HG03558 (cell line): ENCODE measurements around the gene RPL22.

ENCODE experiments used
- ATAC-seq: cut with Tn5 transposase; IDR thresholded peaks from one replicate; pipeline ENCODE4 v1.9.1; 2021; ENCODE audit warnings: moderate number of reproducible peaks; ENCODE audit not compliant: unreplicated experiment; ENCODE audit errors: extremely low read depth

The RPL22 gene

GRCh38 chr1:6206520-6206855 is 7.1 kb upstream of the RPL22 start:
- ATAC-seq = no peak

DNA sequence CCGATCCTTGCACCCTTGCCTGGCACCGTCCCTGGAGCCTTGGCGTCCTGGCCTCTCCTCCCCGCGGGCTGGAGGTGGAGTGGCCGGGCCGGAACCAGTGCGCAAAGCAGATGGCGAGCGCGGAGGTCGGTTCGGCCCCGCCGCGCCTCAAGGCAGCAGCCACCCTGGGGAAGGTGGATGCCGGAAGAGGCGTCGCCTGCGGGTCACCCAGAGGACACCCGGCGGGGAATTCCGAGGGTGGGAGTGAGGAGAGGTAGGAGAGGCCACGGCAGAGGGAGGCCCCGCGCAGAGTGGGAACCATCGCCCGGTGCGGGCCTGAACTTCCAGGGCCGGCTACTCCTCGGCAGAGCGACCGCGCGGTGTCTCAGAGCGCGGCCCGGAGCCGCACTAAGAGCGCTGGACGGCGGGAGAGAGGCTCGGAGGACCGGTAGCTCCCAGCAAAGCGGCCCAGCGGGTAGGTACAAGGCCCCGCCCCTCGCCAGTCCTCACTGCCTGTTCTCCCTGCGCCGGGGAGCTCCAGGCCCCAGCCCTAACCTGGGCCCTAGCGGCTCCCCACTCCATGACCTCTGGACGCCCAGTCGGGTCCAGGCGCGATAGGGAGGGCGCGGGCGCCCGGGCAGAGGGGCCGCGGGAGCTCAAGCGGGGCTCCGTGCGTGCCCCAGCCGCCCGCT is 6.6 kb upstream of the RPL22 start, which contains the start of gene RNF207:
TSS of gene RNF207 (plus strand) at position 271 of the 671 bp plus-strand sequence. CDS start 417 bp downstream, outside the sequence.
- ATAC-seq = no peak

- ATAC-seq = no peak
These were observed 2.9 kb upstream of the RPL22 start for GRCh38 chr1:6202256-6202655.

- ATAC-seq = no peak
These were observed 904 bp upstream of the RPL22 start for GRCh38 chr1:6200188-6200809.

- ATAC-seq = no peak
These were observed 623 bp downstream of the RPL22 start for GRCh38 chr1:6198646-6199297.

DNA sequence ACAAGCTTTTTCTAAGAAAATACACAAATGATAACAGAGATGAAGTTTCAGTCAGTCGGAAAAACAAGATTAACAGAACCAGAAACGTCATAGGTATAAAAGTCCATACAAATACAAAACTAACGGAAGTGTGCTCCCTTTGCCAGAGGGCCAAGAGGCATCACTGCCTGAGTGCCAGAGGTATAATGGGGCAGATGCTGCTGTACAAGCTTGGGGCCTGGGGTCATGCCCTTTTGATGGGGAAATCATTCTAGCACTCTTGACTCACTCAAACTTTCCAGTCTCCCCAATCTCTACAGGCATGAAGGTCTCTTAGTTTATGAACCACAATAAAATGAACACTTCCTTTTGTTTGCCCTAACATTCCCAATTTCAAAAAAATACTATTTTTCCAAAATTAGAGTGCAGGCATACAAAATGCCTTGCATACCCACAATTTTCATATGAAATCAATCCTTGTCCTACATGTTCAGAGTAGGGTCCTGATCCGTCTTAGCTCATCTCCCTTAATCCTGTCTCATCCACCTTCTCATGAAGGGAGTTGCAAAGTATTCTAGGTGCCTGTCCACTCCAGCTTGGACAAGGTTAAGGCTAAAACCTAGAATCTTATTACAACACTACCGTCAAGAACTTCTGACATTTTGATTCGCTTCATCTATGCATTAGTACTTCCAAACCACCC is 1.5 kb downstream of the RPL22 start:
- no peak for ATAC-seq

- no peak for ATAC-seq
These were observed 7.4 kb downstream of the RPL22 start for GRCh38 chr1:6191968-6192367.

- ATAC-seq = no peak
These were observed 10.9 kb downstream of the RPL22 start for GRCh38 chr1:6188466-6188865.

DNA sequence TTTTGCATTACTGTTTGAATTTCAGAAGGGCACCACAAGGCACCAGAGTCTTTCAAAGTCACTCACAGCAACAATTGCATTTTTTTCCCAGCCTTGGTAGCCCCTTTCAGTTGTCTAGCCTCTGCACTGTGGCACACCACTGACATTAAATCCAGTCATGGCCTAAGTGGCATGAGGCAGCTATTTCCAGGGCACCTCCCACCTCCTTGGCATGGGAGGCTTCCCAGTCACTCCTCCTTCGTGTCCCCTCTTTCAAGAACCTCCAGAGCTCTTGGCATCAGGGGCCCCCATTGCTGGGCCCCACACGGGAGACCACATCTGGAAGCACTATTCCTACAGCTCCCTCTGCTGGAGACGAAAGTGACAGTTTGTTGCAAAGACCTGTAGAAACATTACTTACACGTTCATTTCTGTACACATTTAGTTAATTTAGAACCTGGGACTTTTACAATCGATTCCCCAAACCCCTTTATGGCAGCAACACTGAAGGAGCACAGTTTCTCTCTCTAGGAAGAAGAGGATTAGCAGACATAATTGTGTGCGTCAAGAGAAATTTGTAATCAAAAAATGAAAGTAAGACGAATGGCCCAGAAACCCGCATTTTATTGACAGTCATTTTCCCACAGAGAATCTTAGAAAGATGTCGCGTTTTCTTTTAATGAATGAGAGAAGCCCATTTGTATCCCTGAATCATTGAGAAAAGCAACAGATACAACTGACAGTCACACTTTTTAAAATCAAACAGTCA is 13.6 kb downstream of the RPL22 start:
- no peak for ATAC-seq

DNA sequence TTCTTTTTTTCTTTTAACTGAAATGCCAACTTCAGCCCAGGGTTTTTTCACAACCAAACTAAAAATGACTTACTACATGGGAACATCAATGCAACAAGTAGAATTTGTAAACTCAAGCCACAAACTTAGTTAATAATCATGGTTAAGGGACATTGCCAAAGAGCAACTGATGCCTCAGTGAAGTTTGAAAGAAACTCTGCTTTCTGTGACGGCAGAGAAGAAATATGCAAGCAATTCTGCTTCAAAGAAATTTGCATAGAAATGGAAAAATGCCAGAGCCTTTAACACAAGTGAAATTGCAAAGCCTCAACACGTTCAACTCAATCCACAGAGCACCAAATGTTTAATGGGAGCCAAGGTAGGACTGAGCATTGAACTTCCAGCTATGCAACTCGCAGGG is 14.2 kb downstream of the RPL22 start:
- ATAC-seq = no peak

- no peak for ATAC-seq
These were observed 15.2 kb downstream of the RPL22 start for GRCh38 chr1:6184083-6184783.

- ATAC-seq = no peak
These were observed 15.8 kb downstream of the RPL22 start for GRCh38 chr1:6183520-6183989.

DNA sequence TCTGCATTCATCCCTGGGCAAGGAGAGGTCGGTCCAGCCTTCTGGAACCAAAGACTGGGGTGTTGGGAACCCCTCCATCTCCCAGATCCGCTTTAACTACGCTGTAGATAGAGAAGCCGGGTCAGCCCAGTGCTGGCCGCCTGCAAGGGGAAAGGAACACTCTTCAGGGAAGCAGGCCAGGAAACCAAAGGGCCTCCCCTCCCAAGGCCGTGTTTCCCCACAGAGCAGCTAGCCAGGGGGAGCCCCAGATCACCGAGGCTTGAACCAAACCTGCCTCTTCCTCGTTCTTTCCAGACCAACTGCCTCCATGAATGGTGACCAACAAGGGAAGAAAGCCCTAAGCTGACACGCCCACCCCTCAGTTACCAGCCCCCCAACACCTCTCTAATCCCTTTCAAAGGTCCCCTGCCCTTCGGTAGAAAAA is 18.0 kb downstream of the RPL22 start:
- no peak for ATAC-seq

- no peak for ATAC-seq
These were observed 18.6 kb downstream of the RPL22 start for GRCh38 chr1:6180707-6181311.

DNA sequence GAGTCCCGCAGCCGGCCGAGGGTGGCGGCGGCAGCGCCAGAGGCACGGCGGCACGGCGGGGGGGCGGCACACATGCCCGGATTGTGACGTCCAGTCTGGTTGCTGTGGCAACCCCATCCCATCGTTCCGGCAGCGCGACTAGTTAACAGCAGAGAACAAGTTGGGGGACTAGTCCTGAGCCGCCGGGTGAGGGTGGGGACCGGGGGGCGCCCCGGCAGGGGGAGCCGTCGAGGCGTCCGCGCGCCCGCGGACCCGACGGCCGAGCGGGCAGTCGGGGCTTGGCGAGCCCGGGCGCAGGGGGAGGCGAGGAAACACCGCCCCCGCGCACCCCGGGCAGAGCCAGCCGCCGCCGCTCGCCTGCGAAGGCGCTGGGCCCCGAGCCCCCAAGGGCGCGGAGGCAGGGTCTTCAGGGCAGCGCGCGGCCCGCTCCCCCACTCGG is 19.1 kb downstream of the RPL22 start, which contains the start of gene CHD5:
TSS of gene CHD5 (minus strand) at position 54 of the 439 bp plus-strand sequence. CDS start 298 bp downstream, outside the sequence.
- no peak for ATAC-seq

DNA sequence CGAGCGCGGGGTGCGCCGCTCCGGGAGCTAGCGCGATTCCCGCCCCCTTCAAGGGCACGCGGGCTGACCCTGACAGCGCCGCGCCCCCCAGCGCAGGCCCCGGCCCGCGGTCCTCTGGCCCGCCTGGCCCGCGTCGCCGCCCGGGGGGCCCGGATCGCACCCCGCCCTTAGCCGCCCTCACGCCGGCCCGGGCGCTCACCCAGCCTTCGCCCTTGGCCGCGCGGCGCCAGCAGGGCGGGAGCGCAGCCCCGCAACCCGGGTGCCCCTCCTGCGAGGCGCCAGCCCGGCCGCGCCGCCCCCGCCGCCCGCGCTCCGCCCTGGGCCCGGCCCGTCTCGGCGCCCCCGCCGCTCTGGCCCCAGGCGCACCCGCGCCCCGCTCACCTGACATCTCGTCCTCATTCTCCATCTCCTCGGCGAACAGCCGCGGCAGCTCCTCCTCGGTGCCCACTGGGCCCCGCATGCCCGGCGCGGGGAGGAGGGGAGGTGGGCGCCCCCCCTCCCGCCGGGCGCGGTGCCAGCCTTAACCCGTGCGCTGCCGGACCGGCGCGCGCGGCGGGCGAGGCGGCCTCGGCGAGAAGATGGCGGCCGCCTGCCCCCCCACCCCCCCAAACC is 19.7 kb downstream of the RPL22 start:
- no peak for ATAC-seq

- ATAC-seq = no peak
These were observed 20.4 kb downstream of the RPL22 start for GRCh38 chr1:6178751-6179563.
